GM19099 (cell line): ENCODE results near the gene WDR86.

Experiments
- POLR2A ChIP-seq: IDR thresholded peaks from 3 replicates; pipeline ENCODE4 v1.6.1; 2011; ENCODE audit warnings: low read depth; ENCODE audit not compliant: insufficient read length; ENCODE audit errors: extremely low read depth

WDR86 gene

DNA sequence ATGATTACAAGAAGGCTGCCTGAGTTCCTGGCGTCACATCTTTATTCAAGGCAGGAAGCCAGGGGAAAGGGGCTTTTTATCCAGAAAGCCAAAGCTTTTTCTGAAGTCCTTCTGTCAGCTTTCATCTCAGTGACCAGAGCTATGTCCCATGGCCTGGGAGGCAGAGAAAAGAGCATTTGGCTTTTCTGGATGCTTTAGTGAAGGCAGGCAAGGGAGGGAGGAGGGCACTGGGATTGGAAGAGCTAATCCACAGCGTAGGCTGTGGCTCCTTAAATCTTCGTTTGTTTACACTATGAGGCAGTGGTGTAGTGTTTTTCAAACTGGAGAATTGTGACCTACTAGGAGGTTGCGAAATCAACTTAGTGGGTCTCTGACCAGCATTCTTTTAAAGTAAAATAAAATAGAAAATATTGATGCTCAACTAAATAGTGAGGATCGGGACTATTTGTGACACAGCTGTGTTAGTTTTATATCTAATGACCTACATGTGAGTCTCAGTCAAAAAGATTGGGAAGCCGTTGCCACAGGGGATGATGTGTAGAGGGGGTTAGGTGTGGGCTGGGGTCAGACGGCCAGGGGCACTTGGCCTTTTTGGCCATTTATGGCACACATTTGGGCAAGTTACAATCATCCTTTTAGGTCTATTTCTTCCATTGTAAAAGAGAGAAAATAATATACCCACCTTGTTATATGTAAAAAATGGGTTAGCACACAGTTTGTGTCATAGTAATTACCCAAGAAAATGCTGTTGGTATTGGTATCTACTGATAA, 16.0 kb upstream of the WDR86 start:
- TF ChIP-seq POLR2A, result no peak

DNA sequence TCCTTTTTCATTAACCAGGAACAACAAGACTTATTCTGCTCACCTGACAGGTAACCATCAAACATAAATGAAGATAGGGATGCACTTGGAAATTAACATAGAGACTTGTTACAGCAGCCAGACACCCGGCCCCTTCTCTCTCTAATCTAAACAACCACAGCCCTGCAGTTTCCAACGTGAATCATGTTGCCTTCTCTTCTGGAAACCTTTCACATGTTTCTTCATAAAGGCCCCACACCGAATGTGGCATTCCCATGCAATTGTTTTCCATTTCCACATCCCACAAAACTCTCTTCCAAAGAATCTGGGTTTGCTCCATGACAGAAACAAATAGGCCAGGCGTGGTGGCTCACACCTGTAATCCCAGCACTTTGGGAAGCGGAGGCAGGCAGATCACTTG, 15.0 kb upstream of the WDR86 start:
- no peak for TF ChIP-seq POLR2A

DNA sequence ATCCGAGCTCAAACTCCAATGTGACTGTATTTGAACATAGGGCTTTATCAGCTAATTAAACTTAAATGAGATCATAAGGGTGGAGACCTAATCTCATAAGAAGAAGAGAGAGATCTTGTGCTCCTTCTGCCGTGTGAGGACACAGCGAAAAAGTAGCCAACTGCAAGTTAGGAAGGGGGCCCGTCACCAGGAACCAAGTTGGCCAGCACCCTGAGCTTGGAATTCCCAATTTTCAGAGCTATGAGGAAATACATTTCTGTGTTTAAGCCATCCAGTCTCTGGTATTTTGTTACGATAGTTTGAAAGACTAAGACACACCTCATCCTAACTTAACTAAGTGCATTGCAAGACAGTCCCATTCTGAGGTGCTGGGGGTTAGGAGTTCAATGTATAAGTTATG, 14.1 kb upstream of the WDR86 start:
- no peak for TF ChIP-seq POLR2A

DNA sequence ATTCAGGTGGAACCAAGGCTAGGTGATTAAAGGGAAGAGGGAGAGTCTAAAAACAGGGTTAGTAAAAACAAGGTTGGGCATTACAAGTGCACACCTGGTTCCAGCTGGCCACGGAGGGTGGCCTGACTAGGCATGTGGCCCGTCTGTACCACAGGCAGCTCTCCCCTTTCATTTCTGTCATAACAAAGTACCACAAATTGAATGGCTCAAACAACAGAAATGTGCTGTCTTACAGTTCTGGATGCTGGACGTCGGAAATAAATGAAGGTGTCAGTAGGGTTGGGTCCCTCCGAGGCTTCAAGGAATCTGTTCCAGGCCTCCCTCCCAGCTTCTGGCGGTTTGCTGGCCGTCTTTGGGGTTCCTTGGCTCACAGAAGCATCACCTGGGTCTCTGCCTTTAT, 13.4 kb upstream of the WDR86 start:
- no peak for TF ChIP-seq POLR2A

DNA sequence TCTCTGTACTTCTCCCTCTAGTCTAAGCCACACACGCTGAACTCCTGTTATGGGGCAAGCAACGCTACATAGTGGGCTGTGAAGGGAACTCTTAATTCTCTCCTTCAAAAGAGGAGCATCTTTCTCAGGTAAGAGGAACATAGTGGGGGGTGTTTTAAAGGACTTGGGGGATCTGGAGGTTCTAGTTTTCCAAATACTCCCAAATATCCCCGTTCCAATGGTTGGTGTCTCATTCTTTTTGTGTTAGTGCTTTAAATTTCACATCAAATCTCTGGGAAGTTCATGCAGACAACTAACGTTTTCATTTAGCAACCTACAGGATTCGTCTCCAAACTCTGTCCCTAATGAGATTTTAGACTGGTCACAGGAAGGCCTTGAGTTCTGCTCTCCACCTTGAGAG, 12.4 kb upstream of the WDR86 start:
- no peak for TF ChIP-seq POLR2A

DNA sequence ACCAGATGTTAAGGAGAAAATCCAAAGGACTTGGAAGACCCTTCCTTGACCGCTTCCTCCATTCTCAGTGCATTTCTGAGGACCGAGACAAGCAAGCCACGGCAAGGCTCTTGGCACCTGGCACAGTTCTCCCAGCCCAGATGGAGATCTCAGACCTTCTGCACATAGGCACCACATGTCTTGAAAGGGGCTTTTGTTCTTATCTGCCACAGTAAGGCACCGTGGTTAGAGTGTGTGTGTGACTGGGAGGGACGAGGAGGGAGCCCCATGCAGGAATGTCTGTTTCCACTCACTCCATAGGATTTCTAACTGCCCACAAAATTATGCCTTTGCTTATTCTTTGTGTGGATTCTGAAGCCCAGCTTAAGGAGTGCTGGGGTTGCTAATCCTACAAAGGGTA, 10.3 kb upstream of the WDR86 start:
- no peak for TF ChIP-seq POLR2A

DNA sequence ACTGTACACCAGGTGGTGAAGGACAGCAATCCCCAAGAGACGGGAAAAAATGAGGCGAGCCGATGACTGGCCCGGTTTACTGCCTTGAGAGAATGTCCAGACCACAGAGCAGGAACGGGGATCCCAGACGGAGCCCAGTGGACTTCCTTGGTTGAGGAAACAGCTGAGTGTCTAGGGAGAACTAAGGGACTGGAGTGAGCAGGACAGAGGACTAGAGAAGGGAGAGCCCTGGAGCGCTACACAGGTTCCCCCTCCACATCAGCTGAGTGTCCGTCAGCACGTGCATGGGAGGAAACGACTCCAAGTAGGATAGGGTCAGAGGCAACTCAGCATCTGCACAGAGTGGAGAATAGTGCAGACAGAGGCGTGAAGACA, 7.1 kb upstream of the WDR86 start:
- TF ChIP-seq POLR2A, result no peak

DNA sequence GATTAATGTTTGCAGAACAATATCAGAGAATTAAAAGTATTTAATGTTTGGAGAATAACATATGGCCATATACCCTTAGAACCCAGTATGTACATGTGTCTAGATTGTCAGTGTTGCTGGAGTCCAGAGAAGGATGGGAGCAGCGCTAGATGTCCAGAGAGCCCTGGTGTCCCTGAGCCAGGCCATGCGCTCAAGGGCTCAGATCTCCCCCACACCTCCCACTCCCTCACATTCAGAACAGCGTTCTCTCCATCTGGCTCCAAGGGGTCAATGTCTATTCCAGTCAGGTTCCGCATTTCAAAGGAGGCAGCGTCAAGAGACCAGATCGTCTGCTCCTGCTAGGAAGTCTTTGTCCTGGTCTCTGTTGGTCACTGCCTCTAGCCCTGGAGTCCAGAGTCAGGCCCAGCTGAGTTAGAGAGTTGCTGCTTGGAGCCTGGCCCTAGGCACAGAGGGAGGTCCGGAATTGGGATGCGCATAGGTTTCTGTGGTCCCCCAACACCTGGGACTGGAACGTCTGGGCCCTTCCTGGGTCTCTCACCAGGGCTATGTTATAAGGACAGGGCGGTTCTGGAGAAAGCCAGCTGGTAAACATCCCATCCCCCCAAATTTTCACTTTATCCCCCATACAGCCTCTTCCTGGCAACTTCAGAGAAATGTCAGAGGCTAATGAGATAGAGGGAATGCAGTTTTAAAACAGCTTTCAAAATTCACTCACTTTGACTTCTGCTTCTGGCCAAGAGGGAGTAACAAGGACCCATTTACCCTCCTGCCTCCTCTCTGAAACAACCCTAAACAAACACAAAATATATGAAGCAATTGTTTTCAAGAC, 6.5 kb upstream of the WDR86 start:
- TF ChIP-seq POLR2A, result no peak

DNA sequence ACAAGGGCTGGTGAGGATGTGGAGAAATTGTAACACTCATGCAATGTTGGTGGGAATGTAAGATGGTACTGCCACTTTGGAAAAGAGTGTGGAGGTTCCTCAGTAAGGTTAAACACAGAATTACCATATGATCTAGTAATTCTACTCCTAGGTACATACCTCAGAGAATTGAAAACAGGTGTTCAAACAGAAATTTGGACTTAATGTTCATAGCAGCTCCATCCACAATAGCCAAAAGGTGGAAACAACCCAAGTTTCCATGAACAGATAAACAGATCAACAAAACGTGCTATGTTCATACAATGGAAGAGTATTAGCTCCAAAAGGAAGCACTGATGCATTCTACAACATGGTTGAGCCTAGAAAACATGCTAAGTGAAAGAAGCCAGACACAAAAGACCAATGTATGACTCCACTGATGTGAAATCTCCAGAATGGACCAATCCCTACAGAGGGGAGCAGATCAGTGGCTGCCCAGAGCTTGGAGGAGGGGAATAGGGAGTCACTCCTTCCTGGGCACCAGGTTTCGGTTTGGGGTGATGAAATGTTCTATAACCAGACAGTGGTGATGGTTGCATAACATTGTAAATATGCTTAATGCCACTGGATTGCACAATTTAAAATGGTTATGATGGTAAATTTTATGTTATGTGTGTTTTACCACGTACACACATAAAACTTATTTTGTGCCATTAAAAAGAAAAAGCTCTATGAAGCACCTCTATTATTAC, 5.7 kb upstream of the WDR86 start:
- no peak for TF ChIP-seq POLR2A

DNA sequence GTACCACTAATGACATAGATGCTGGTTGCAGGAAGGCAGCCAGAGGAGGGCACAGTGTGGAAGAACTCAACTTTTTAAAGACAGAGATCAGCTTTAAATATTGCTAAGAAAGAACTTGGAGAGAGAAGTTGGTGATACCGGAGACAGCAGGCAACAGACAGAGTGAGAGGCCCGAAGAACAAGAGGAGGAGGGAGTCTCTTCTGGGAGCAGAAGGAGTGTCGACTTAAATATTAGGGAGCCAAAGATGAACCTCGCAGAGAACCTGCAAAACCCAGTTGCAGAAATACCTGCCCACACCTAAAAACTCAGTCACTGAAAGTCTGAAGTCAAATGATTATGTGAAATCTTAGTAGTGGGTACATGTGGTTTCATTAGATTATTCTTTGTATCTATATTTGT, 3.4 kb upstream of the WDR86 start:
- TF ChIP-seq POLR2A, result no peak

DNA sequence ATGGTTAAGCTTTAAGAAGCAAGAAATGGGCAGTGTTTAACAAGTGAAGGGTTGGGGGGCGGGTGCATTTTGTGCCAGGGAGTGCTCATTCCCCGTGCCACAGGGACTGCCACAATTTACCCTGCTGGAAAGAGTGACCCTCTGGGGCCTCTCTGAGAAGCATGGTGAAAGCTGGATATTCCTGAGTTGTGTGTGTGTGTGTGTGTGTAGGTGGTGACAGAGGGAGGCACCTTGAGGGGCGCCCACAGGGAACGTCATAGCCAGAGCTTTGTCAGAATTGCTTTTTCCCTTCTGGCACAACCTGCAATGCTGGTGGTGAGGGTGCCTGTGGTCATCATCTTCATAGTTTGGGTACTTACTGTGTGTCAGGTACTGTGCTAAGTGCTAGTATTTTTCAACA, 2.5 kb upstream of the WDR86 start:
- TF ChIP-seq POLR2A, result no peak

DNA sequence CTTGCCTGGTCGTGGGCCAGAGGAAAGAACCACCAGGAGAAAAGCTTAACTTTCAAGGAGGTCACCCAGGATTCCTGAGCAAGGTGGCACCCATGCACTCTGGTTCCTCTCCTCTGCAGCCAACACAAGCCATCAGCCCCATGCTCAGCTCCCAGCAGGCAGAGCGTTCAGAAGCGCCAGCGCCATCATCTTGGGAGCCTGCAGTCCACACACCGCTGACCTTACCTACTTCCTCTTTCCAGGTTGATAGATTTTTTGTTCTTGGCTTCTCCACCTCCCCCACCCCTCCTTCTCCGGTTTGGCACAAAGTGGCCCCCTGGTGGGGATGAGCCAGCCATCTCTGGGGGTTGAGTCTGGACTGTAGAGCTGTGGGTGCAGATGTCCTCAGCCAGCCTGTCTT, 1.7 kb upstream of the WDR86 start:
- no peak for TF ChIP-seq POLR2A

DNA sequence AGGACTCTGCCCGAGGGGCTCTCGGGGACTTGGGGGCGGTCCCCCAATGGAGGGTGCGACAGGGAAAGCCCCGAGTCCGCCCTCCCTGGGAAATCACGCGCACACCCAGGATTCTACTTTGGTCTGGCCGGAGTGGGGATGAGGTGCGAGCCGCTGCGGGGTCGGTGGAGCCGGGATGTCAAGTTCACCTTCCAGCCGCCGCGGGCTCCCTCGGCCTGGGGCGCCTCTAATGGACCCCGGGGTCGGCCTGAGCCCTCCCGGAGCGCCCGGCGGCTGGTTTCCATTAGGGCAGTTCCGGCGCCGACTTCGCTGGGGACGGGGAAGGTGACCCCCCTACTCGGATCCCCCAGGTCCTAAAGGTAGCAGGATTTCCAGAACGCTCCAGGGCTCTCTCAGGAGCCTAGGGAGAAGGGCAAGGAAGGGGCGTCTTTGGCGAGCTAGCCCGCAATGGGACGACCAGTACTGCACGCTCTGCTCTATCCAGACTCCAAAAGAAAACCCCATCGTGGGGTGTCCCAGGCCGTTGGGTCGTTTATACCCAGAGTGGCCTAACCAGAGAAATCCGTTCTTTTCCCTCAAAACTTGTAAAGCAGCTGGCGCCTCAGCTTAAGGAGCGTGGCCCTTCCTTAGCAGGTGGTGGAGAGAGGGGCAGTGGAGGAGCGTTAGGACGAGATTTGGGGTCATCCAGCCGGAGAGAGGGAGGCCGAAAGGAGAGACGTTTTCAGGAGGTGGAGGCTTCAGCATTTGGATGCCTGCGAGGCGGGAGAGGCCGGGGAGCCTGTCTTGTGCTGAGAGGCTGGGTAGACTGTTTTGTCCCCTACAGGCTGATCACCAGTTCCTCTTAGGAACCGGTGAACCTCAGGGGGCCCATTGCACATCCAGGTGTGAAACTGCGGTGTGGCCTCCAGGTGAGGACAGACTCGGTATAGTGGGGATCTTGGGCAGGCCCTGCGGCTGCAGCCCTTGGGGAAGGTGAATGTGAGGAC, 860 bp upstream of the WDR86 start:
- TF ChIP-seq POLR2A, result no peak

DNA sequence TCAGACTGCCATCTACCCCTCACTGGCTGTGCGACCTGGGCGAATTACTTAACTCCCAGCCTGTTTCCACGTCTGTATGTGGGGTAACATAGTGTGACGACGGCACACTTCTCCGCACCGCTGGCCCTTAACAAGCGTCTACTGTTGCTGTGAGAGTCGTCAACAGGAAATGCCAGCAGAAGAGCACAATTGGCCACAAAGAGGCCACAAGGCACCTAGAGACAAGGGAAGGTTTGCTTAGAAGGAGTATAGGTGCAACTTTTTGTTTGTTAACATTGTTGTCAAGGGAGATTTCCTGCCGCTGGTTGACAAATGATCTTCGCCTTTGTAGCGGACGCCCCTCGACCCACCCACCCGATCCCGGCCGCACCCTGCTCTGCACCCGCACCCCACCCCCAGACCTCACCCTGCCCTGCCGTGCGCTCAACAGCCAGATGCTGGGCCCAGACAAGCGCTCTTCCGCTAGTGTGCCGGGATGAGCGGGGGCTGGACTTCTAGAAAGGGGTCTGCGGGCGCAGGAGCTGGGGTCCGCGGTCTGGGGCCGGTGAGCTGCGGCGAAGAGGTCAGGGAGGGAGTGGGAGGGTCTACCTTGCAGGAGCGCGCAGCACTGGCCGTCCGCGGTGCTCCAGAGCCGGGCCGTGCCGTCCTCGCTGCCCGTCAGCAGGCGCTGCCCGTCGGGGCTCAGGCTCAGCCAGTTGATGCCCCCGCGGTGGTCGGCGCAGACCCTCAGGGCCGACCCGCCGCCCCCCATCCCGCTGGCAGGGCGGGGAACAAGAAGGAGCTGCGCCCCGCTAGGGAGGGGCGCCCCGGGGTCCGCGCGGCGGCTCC, 785 bp downstream of the WDR86 start:
- no peak for TF ChIP-seq POLR2A
